IMR-90 (cell line): ENCODE results near the gene DRD4.

Experiments
- BHLHE40 ChIP-seq: fragments of 150-350 bp; IDR thresholded peaks from 2 replicates; pipeline ENCODE4 v1.6.1; 2016; ENCODE audit warnings: mild to moderate bottlenecking, low read depth, low read length
- CEBPB ChIP-seq: IDR thresholded peaks from 2 replicates; pipeline ENCODE4 v1.6.1; 2012; ENCODE audit warnings: low read depth, low read length, improper control_type of control experiment
- CHD1 ChIP-seq: IDR thresholded peaks from 2 replicates; pipeline ENCODE4 v1.6.1; 2012; ENCODE audit warnings: low read depth, low read length, improper control_type of control experiment
- CTCF ChIP-seq: conservative IDR thresholded peaks from 2 replicates; pipeline ENCODE4 v1.5.1; 2012; ENCODE audit warnings: mild to moderate bottlenecking, low read depth, low read length, improper control_type of control experiment
- FOS ChIP-seq: fragments of 150-350 bp; IDR thresholded peaks from 2 replicates; pipeline ENCODE4 v1.6.1; 2016; ENCODE audit warnings: low read depth, low read length
- MAFK ChIP-seq: IDR thresholded peaks from 2 replicates; pipeline ENCODE4 v1.6.1; 2012; ENCODE audit warnings: low read depth, low read length, improper control_type of control experiment
- MXI1 ChIP-seq: IDR thresholded peaks from 2 replicates; pipeline ENCODE4 v1.6.1; 2012; ENCODE audit warnings: low read depth, mild to moderate bottlenecking, low read length, moderate library complexity, borderline replicate concordance
- NFE2L2 ChIP-seq: fragments of 150-350 bp; IDR thresholded peaks from 2 replicates; pipeline ENCODE4 v1.6.1; 2016; ENCODE audit warnings: low read depth, mild to moderate bottlenecking, low read length
- POLR2A ChIP-seq: IDR thresholded peaks from 2 replicates; pipeline ENCODE4 v1.6.1; 2012; ENCODE audit warnings: mild to moderate bottlenecking, low read depth, low read length
- RAD21 ChIP-seq: IDR thresholded peaks from 2 replicates; pipeline ENCODE4 v1.6.1; 2012; ENCODE audit warnings: low read length, improper control_type of control experiment
- RCOR1 ChIP-seq: IDR thresholded peaks from 2 replicates; pipeline ENCODE4 v1.6.1; 2012; ENCODE audit warnings: mild to moderate bottlenecking, low read length, improper control_type of control experiment; ENCODE audit not compliant: insufficient replicate concordance
- SMC3 ChIP-seq: fragments of 150-350 bp; IDR thresholded peaks from 2 replicates; pipeline ENCODE4 v1.6.1; 2016; ENCODE audit warnings: low read depth, mild to moderate bottlenecking, antibody characterized with exemption, low read length, moderate library complexity
- USF2 ChIP-seq: fragments of 150-350 bp; IDR thresholded peaks from 2 replicates; pipeline ENCODE4 v1.6.1; 2017; ENCODE audit warnings: mild to moderate bottlenecking, antibody characterized with exemption, low read length, low read depth

- TF ChIP-seq POLR2A (no peak), CTCF (no peak), BHLHE40 (no peak), RAD21 (no peak), USF2 (no peak), FOS (no peak), NFE2L2 (no peak), SMC3 (no peak), MAFK (no peak), RCOR1 (no peak), CEBPB (no peak), CHD1 (no peak), MXI1 (no peak)
Measured at GRCh38 chr11:623349-623869, 13.7 kb upstream of the DRD4 start.
